MM.1S (cell line): ENCODE data around the gene KRT31.
"Not testable (repeated sequence)": the region's sequence is repeated elsewhere in the genome, so short reads cannot be mapped to it uniquely, and the experiment has no call there.

ENCODE experiments used
- CTCF ChIP-seq: fragments of 300-600 bp; sonication (generic); IDR thresholded peaks from 2 replicates; pipeline ENCODE4 v1.5.1; 2016; ENCODE audit warnings: antibody characterized with exemption, low read length, mixed read lengths
- EZH2 ChIP-seq: fragments of 300-600 bp; sonication (generic); optimal IDR thresholded peaks from 2 replicates; pipeline ENCODE3; 2017; ENCODE audit warnings: low read depth, mild to moderate bottlenecking, antibody characterized with exemption, low read length, mixed read lengths

- TF ChIP-seq CTCF, EZH2: not testable (repeated sequence)
Measured at GRCh38 chr17:41381943-41382342, 15.5 kb downstream of the KRT31 start, which contains the start of gene KRT34.
